Tibial artery (tissue), 4 donors: Measurements from ENCODE around the gene TUBB4A.

Experiments
- DNase-seq, 2 donors: peaks; one replicate each; pipeline ENCODE4 v3.0.0-alpha.2; 2019
- H3K27ac ChIP-seq, 2 donors: fragments of 200-600 bp; sonication (generic) in 1 of 2; 1 replicate in 1 of 2; 2 replicates in 1 of 2; pipeline ENCODE4 v1.5.1; 2018 to 2019; ENCODE audit warnings: mild to moderate bottlenecking in 1 of 2
- H3K27me3 ChIP-seq, 2 donors: fragments of 200-600 bp; sonication (generic) in 1 of 2; one replicate each; pipeline versions ENCODE4 v1.5.1 to v1.6.0; 2016 to 2019
- H3K36me3 ChIP-seq, 3 donors: fragments of 200-600 bp; sonication (generic) in 2 of 3; one replicate each; pipeline ENCODE4 v1.5.1; 2016 to 2019; ENCODE audit warnings: mild to moderate bottlenecking in 2 of 3
- H3K4me1 ChIP-seq, 4 donors: fragments of 200-600 bp; sonication (generic) in 2 of 4; 1 replicate in 3 of 4; 2 replicates in 1 of 4; pipeline ENCODE4 v1.5.1; 2016 to 2019
- H3K4me3 ChIP-seq, 2 donors: fragments of 200-600 bp; sonication (generic) in 1 of 2; 1 replicate in 1 of 2; 2 replicates in 1 of 2; pipeline ENCODE4 v1.5.1; 2018 to 2019; ENCODE audit warnings: mild to moderate bottlenecking in 2 of 2
- H3K9me3 ChIP-seq, 3 donors: fragments of 200-600 bp; sonication (generic) in 1 of 3; one replicate each; pipeline ENCODE4 v1.5.1; 2016 to 2019
- intact Hi-C: fragments of 100-400 bp; cut with DNase I; formaldehyde crosslinking; loops from one replicate; pipeline ENCODE4 v1.15.0; 2023; ENCODE audit warnings: low total_unique reads
- TF ChIP-seq, protein P1 (sequence below), 2 experiments: fragments of 200-600 bp in 1 of 2; fragments of 450-650 bp in 1 of 2; IDR thresholded peaks; one replicate each; pipeline ENCODE4 v1.5.1; 2017 to 2019; ENCODE audit warnings: antibody characterized with exemption in 2 of 2, mild to moderate bottlenecking in 1 of 2, moderate library complexity in 1 of 2

The TUBB4A gene

GRCh38 chr19:6475321-6476108 lies 26.6 kb downstream of the TUBB4A start:
- no peak overlapping the region for H3K27ac ChIP-seq
- peaks cover 0 to 17% (median 10%) of the 10 kb centered on the region in 4 donors for H3K4me1 ChIP-seq
- TF ChIP-seq, protein P1, sequence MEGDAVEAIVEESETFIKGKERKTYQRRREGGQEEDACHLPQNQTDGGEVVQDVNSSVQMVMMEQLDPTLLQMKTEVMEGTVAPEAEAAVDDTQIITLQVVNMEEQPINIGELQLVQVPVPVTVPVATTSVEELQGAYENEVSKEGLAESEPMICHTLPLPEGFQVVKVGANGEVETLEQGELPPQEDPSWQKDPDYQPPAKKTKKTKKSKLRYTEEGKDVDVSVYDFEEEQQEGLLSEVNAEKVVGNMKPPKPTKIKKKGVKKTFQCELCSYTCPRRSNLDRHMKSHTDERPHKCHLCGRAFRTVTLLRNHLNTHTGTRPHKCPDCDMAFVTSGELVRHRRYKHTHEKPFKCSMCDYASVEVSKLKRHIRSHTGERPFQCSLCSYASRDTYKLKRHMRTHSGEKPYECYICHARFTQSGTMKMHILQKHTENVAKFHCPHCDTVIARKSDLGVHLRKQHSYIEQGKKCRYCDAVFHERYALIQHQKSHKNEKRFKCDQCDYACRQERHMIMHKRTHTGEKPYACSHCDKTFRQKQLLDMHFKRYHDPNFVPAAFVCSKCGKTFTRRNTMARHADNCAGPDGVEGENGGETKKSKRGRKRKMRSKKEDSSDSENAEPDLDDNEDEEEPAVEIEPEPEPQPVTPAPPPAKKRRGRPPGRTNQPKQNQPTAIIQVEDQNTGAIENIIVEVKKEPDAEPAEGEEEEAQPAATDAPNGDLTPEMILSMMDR (IDR thresholded peaks at IDR 0.05): no peak
- no peaks in the 10 kb centered on the region for H3K36me3 ChIP-seq
- no peak for DNase-seq
- no peaks in the 10 kb centered on the region for H3K9me3 ChIP-seq
- H3K4me3 ChIP-seq: no peak overlapping the region
- intact Hi-C loops: no loop called here
- H3K27me3 ChIP-seq: peaks cover 0 to 70% of the 10 kb centered on the region in 2 donors

GRCh38 chr19:6473647-6474046 lies 28.5 kb downstream of the TUBB4A start:
- H3K9me3 ChIP-seq: no peaks in the 10 kb centered on the region
- no peak overlapping the region for H3K4me3 ChIP-seq
- H3K36me3 ChIP-seq: no peaks in the 10 kb centered on the region
- H3K4me1 ChIP-seq: peaks cover 0 to 17% (median 10%) of the 10 kb centered on the region in 4 donors
- intact Hi-C loops: no loop called here
- H3K27ac ChIP-seq: no peak overlapping the region
- H3K27me3 ChIP-seq: peaks cover 0 to 53% of the 10 kb centered on the region in 2 donors
- DNase-seq: no peak
- TF ChIP-seq, protein P1 (IDR thresholded peaks at IDR 0.05): no peak

- no peaks in the 10 kb centered on the region for H3K9me3 ChIP-seq
- H3K27ac ChIP-seq: no peak overlapping the region
- TF ChIP-seq, protein P1 (IDR thresholded peaks at IDR 0.05): no peak
- intact Hi-C loops: no loop called here
- DNase-seq: no peak
- H3K4me3 ChIP-seq: no peak overlapping the region
- H3K4me1 ChIP-seq: peaks cover 0 to 17% (median 10%) of the 10 kb centered on the region in 4 donors
- no peaks in the 10 kb centered on the region for H3K36me3 ChIP-seq
- peaks cover 0 to 46% of the 10 kb centered on the region in 2 donors for H3K27me3 ChIP-seq
Measured at GRCh38 chr19:6472713-6473112, 29.4 kb downstream of the TUBB4A start.

- H3K4me1 ChIP-seq: peaks cover 0 to 8% (median 6%) of the 10 kb centered on the region in 4 donors
- no peak overlapping the region for H3K27ac ChIP-seq
- no peak for DNase-seq
- TF ChIP-seq, protein P1 (IDR thresholded peaks at IDR 0.05): no peak
- H3K9me3 ChIP-seq: no peaks in the 10 kb centered on the region
- intact Hi-C loops: no loop called here
- peaks cover 0 to 7% (median 0%) of the 10 kb centered on the region in 3 donors for H3K36me3 ChIP-seq
- H3K27me3 ChIP-seq: peaks cover 0 to 30% of the 10 kb centered on the region in 2 donors
- H3K4me3 ChIP-seq: no peak overlapping the region
Measured at GRCh38 chr19:6471076-6471475, 31.0 kb downstream of the TUBB4A start.

DNA sequence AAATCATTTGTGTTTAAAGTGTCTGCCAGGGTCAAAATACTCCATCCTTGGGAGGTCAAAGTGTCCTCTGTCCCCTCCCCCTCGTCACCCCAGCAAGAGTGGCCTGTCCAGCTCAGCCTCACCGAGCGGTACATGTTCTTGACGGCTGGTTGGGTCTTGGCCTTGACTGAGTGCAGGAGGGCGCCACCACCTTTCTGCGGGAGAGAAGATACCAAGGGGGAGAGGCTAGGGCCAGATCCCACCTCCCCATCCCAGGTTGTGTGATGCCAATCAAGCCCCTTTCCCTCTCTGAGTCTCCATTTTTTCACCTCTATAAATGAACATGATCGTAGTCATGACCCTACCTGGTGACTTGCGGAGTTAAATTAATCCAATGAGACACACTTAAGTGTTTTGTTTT lies 31.9 kb downstream of the TUBB4A start:
- DNase-seq: no peak
- Histone ChIP-seq H3K9me3 (no peaks in the 10 kb centered on the region), H3K4me1 (no peaks in the 10 kb centered on the region), H3K4me3 (no peak overlapping the region), H3K27me3 (peaks cover 0 to 23% of the 10 kb centered on the region in 2 donors), H3K27ac (no peak overlapping the region), H3K36me3 (peaks cover 0 to 7% (median 0%) of the 10 kb centered on the region in 3 donors)
- intact Hi-C loops: no loop called here
- TF ChIP-seq, protein P1 (IDR thresholded peaks at IDR 0.05): no peak
